HG03571 (cell line): Measurements from ENCODE around the gene MVP.

Source experiments
- ATAC-seq: cut with Tn5 transposase; IDR thresholded peaks from one replicate; pipeline ENCODE4 v1.9.1; 2021; ENCODE audit not compliant: unreplicated experiment

MVP gene

DNA sequence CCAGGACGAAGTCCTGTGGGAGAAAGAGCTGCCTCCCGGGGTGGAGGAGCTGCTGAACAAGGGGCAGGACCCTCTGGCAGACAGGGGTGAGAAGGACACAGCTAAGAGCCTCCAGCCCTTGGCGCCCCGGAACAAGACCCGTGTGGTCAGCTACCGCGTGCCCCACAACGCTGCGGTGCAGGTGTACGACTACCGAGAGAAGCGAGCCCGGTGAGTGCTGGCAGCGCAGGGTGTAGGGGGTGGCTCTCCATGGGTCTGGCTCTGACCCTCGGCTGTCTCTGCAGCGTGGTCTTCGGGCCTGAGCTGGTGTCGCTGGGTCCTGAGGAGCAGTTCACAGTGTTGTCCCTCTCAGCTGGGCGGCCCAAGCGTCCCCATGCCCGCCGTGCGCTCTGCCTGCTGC lies 21.4 kb downstream of the MVP start:
- no peak for ATAC-seq

DNA sequence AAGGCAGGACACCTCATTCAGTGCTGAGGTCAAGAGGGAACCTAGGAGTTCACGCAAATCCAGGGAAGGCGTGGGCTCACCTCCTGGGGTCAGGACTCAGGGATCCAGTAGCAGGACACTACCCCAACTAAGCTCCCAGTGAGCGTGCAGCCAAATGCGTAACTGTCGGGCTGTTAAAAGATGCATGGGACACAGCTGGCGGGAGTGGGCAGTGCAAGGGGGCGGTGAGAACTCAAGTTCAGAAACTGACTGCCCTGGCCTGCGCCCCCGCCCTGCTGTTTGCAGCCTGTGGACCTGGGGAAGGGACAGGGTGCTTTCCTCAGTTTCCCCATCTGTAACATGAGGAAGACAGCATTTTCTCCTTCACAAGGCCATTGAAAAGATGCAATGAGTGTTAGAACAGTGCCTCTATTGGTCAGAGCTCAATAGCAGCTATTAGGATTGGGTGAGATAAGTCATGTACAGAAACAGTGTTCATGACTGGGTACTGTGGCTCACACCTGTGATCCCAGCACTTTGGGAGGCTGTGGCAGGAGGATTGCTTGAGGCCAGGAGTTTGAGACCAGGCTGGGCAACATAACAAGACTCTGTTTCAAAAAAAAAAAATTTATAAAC lies 22.6 kb downstream of the MVP start:
- no peak for ATAC-seq

GRCh38 chr16:29843931-29844330 lies 23.7 kb downstream of the MVP start:
- ATAC-seq: no peak

GRCh38 chr16:29844575-29845331 lies 24.5 kb downstream of the MVP start:
- ATAC-seq: no peak

DNA sequence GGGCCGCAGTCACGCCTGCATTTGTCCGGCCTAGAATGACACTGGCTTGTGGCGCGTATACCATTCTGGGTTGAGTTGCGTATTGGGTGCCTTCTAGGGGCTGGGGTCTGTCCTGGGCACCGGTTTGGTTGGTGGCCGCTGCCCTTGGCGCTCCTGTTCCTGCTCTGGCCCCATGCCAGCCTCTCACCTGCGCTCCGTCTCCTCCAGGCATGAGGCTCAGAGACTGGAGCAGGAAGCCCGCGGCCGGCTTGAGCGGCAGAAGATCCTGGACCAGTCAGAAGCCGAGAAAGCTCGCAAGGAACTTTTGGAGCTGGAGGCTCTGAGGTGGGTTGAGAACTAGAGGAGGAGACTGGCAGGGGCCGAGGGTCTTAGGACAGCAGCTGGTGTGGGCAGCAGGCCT lies 25.4 kb downstream of the MVP start:
- ATAC-seq: no peak

- ATAC-seq: no peak
Observed at GRCh38 chr16:29848420-29849297, 28.4 kb downstream of the MVP start.

DNA sequence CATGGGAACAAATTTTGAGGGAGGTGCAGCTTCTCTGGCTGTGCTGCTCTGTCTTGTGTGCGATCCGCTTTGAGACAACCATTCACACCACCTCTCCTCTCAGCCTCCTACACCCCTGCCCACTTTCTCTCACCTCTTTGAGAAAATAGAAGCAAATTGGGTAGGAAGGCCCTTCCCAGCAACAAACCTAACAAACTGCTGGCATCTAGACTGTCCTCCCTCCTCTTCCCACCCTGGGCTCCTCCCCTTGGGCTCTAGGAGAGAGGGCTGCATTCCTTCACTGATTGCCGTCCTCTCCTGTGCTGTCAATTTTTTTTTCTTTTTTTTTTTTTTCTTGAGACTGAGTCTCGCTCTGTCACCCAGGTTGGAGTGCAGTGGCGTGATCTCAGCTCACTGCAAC lies 29.2 kb downstream of the MVP start:
- no peak for ATAC-seq

DNA sequence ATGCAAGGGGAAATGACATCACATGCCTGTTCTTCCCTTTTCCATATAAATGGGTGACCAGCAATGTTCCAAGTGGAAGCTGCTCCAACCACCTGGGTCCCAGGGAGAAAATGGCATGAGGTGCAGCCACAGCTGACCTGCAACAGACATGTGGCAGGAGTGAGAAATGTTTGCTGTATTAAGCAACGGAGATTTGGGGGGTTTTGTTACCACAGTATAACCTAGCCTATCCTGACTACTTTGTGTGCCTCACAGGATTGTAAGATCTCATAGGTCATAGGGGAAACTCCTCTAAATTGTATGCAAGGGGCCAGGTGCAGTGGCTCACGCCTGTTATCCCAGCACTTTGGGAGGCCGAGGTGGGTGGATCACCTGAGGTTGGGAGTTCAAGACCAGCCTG lies 30.7 kb downstream of the MVP start:
- no peak for ATAC-seq

DNA sequence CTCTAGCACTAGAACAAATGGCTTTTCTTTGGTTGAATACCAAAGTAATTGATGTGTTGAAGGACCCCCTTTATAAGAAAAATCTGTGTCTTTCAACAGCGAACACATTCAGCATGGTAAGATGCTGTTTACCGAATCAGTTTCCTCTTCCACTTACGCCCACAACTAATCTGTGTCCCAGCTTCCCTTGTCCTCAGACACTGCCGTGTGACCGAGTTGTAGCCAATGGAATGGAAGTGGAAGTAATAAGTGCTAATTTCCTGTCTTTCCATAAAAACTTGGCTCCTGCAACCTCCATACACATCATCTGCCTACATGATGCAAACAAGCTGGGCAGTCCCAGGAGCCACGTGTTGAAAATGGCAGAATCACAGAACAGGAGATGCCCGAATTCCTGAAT lies 32.4 kb downstream of the MVP start:
- ATAC-seq: no peak

DNA sequence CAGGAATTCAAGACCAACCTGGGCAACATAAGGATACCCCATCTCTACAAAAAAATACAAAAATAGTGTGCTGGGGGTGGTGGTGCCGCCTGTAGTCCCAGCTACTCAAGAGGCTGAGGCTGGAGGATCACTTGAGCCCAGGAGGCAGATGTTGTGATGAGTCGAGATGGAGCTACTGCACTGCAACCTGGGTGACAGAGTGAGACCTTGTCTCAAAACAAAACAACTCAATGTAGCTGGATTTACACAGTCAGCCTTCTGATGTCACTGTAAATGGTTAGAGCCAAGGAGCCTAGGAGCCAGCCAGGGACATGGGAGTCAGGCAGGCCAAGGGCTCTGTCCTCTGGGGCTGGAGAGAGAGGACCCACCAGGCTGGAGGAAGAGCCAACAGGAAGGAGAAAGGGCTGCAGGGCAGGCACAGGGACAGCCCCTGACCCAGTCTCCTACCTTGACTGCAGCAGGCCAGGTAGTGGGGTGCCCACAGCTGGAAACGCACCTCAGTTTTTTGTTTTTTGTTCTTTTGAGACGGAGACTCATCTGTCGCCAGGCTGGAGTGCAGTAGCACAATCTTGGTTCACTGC lies 34.3 kb downstream of the MVP start:
- ATAC-seq: no peak

DNA sequence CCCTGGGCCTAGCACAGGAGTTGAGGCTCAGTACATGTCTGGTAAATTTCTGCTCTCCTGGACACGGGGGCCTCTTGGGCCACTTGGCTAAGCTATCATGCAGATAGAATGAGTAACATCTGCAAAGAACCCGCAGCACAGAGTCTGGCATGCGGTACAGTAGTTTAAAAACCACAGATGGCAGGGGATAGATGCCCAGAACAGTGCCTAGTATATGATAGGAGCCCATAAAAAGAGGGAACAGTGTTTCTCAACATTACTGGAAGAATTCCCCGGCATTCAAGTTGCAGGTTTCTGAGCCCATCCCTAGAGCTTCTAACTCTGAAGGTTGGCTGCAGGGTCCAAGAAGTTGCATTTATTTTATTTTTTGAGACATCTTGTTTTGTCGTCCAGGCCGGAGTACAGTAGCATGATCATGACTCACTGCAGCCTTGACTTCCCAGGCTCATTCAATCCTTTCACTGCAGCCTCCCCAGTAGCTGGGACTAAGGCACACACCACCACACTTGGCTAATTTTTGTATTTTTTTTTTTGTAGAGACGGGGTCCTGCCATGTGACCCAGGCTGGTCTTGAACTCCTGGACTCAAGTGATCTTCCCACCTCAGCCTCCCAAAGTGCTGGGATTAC lies 37.0 kb downstream of the MVP start:
- ATAC-seq: no peak

GRCh38 chr16:29858149-29858849 lies 38.0 kb downstream of the MVP start:
- ATAC-seq: no peak

DNA sequence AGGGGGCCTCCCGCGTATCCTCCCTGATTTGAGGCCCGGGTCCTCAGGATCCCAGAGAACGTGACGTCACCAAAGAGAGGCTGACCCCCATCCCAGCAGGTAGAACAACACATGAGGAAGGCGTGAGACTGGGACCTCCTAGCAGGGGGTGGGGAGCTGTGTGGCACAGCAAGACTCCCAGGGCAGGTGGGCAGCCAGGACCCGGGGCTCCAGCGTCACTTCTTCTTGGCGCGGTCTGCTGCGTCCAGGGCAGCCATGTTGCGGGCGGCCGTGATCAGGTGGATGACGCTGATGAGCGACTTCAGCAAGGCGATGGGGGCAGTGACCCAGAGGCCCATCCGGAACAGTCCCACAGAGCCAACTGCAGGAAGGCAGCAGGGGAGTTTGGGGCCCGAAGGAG lies 38.7 kb downstream of the MVP start:
- no peak for ATAC-seq

DNA sequence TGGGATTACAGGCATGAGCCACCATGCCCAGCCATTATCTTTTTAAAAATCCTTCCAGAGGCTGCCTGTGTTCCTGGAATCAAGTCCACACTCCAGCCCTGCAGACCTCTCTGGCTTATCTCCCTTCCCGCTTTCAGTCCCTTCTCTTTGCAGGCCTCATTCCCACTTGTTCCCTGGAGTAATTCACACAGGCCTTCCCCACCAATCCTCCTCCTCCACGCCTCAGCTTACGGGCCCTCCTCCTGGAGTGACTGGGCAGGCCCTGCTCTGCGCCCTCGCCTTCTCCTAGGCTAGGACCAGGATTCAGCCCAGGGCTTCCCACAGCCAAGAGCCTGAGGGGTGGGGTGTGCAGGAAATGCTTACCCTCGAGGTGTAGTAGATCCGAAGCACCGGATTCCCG lies 40.0 kb downstream of the MVP start:
- ATAC-seq: no peak

DNA sequence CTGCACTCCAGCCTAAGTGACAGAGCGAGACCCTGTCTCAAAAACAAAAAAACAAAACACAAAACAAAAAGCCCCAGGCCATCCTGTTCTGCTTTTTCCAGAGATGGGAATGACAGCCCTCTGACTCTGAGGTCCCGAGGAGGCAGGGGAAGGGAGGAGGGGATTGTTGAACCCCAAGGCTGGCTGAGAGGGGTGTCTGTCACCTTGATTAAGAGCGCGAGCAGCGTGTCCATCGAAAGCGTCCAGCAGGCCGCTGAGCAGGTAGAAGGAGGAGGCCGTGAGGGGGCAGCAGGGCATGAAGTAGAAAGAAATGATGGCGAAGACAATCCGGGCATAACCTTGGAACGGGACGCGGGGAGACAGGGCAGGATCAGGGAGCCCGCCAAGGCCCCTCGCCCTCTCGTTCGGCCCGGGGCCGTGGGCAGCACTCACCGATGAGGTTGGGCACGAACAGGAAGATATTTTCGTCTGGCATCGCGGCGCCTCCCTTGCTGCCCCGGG lies 42.2 kb downstream of the MVP start:
- ATAC-seq: no peak

DNA sequence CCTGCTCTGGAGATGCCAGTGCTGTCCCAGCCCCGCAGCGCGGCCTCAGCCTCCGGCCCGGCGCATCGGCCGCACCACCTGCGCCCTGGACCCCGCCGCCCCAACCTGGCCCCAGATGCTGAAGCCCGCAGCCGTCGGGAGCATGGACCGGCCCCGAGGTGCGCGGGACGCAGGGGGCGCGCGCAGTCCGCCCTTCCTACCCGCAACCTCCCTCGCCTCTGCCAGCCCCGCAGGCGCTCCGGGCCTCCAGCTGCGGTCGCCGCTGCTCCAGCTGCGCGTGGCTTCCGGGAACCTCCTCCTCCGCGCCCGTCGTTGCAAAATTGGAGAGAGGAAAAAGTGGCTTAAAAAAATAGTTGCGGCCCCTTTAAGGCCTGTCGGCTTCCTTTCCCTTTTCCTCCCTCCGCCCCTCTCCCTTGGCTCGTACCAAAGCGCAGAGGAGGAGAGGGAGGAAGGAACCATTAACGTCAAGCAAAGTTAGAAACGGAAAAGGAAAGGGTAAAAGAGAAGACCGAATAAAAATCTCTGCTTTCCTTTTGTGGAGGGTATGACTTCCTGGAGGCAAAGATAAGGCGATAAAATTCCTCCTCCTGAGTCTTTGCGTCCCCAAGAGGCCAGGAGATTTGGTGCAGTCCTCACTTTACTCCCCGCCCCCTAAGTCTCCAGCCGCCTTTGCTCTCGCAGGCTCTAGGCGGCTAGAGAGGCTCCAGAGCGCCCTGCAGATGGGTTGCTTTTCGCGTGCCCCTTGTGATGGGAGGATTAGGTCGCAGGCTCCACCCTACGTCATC lies 42.8 kb downstream of the MVP start, which contains the start of gene CDIPT:
CDIPT (minus strand) TSS at position 343 of the 785 bp plus-strand sequence. CDS start 369 bp downstream, outside the sequence.
- peak; percentile 84 for ATAC-seq

GRCh38 chr16:29863669-29863984 lies 43.4 kb downstream of the MVP start:
- ATAC-seq: no peak

GRCh38 chr16:29864205-29864604 lies 43.9 kb downstream of the MVP start:
- no peak for ATAC-seq

GRCh38 chr16:29868396-29869009 lies 48.2 kb downstream of the MVP start:
- ATAC-seq: no peak
